ENCODE measurements around the gene PAX7. TPM values are rescaled to one million over a fixed set of nuclear protein-coding genes. Genes with fewer than 3 reads are reported as not detected.

PAX7 gene
- polyA plus RNA-seq, 1 donor from 2014 or later, result not detected

DNA sequence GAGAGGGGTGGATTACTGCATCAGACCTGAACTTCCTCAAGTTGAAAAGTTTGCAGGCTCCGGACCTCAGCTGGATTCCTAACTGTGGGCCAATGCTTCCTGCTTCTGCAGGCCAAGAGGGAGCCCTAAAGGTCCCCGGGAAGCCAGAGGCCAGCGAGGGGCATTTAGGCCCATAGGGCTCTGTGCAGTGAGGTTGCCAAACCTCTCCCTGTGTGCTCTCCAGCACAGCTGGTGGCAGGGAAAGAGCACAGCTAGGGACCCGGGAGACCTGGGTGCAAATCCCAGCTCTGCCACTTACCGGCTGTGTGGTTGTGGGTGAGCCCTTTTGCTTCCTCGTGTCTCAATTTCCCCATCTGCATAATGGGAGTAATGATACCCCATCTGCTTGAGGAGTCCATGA, 100.5 kb downstream of the PAX7 start:
- Histone ChIP-seq H4K20me1 (ENCODE audit: insufficient read depth) (no peaks in the 10 kb centered on the region), H3K36me3 (ENCODE audit: insufficient read depth, low read length) (no peaks in the 10 kb centered on the region), H3K9me3 (ENCODE audit: low read length) (no peaks in the 10 kb centered on the region), H3K4me3 (ENCODE audit: low read length) (no peak overlapping the region), H3K79me2 (replicated peaks; ENCODE audit: insufficient read depth, low read length) (no peaks in the 10 kb centered on the region), H3K4me2 (ENCODE audit: low read length) (no peak overlapping the region), H3K27me3 (ENCODE audit: insufficient read depth, low read depth, low read length) (no peaks in the 10 kb centered on the region), H3K9me2 (ENCODE audit: insufficient read depth, low read length) (no peaks in the 10 kb centered on the region), H2AFZ (ENCODE audit: low read depth, low read length) (no peak overlapping the region), H3K27ac (ENCODE audit: low read length) (no peak overlapping the region), H3F3A (ENCODE audit: insufficient read depth, low read length, poor library complexity, severe bottlenecking) (no peaks in the 10 kb centered on the region), H3K9ac (ENCODE audit: low read length) (no peak overlapping the region)
- TF ChIP-seq TAF1 (IDR thresholded peaks at IDR 0.05; ENCODE audit: low read depth) (no peak), EZH2 (IDR thresholded peaks at IDR 0.05; ENCODE audit: borderline replicate concordance, insufficient read depth, low read length, poor library complexity, severe bottlenecking) (no peak), SMC3 (conservative IDR thresholded peaks at IDR 0.05; ENCODE audit: poor library complexity) (no peak), MXI1 (conservative IDR thresholded peaks at IDR 0.05; ENCODE audit: poor library complexity, severe bottlenecking) (no peak), POLR2AphosphoS5 (IDR thresholded peaks at IDR 0.05) (no peak), RAD21 (conservative IDR thresholded peaks at IDR 0.05) (no peak), EP300 (conservative IDR thresholded peaks at IDR 0.05; ENCODE audit: poor library complexity, severe bottlenecking) (no peak)
- TF ChIP-seq, protein P1, sequence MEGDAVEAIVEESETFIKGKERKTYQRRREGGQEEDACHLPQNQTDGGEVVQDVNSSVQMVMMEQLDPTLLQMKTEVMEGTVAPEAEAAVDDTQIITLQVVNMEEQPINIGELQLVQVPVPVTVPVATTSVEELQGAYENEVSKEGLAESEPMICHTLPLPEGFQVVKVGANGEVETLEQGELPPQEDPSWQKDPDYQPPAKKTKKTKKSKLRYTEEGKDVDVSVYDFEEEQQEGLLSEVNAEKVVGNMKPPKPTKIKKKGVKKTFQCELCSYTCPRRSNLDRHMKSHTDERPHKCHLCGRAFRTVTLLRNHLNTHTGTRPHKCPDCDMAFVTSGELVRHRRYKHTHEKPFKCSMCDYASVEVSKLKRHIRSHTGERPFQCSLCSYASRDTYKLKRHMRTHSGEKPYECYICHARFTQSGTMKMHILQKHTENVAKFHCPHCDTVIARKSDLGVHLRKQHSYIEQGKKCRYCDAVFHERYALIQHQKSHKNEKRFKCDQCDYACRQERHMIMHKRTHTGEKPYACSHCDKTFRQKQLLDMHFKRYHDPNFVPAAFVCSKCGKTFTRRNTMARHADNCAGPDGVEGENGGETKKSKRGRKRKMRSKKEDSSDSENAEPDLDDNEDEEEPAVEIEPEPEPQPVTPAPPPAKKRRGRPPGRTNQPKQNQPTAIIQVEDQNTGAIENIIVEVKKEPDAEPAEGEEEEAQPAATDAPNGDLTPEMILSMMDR (IDR thresholded peaks at IDR 0.05; ENCODE audit: poor library complexity, severe bottlenecking), result no peak
- TF ChIP-seq, protein P2, sequence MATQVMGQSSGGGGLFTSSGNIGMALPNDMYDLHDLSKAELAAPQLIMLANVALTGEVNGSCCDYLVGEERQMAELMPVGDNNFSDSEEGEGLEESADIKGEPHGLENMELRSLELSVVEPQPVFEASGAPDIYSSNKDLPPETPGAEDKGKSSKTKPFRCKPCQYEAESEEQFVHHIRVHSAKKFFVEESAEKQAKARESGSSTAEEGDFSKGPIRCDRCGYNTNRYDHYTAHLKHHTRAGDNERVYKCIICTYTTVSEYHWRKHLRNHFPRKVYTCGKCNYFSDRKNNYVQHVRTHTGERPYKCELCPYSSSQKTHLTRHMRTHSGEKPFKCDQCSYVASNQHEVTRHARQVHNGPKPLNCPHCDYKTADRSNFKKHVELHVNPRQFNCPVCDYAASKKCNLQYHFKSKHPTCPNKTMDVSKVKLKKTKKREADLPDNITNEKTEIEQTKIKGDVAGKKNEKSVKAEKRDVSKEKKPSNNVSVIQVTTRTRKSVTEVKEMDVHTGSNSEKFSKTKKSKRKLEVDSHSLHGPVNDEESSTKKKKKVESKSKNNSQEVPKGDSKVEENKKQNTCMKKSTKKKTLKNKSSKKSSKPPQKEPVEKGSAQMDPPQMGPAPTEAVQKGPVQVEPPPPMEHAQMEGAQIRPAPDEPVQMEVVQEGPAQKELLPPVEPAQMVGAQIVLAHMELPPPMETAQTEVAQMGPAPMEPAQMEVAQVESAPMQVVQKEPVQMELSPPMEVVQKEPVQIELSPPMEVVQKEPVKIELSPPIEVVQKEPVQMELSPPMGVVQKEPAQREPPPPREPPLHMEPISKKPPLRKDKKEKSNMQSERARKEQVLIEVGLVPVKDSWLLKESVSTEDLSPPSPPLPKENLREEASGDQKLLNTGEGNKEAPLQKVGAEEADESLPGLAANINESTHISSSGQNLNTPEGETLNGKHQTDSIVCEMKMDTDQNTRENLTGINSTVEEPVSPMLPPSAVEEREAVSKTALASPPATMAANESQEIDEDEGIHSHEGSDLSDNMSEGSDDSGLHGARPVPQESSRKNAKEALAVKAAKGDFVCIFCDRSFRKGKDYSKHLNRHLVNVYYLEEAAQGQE (IDR thresholded peaks at IDR 0.05; ENCODE audit: borderline replicate concordance), result no peak

DNA sequence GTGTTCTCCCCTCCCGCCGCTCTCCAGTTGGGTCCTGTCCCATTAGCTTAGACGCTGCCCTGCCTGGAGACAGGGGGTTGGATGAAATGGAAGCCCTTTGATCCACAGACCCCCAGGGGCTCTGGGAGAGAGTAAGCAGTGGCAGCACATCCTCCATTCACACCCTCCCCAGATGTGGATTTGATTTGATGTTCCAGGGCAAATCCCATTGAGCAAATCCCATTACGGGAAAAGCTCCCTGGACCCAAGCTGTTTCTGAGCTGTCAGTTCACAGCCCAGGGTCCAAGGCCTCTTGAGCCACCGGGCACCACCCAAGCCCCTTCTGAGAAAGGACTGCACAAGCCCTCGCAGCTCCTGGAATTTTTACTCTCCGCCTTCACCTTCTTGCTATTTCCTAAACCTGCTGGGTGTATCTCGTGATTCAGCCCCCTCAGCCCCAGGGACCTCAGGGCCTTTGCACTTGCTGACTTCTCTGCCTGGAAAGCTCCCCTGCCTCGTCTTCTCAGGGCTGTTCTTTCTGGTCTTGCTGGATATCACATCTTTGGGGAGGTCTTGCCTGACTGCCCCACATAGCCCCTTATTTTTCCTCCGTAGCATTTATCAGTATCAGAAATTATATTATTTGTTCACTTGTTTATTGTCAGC, 101.1 kb downstream of the PAX7 start:
- no peaks in the 10 kb centered on the region for H3K36me3 ChIP-seq (ENCODE audit: insufficient read depth, low read length)
- no peaks in the 10 kb centered on the region for H3K27me3 ChIP-seq (ENCODE audit: insufficient read depth, low read depth, low read length)
- no peak overlapping the region for H3K9ac ChIP-seq (ENCODE audit: low read length)
- H3K9me3 ChIP-seq (ENCODE audit: low read length), result no peaks in the 10 kb centered on the region
- no peak overlapping the region for H2AFZ ChIP-seq (ENCODE audit: low read depth, low read length)
- no peaks in the 10 kb centered on the region for H3K79me2 ChIP-seq (replicated peaks; ENCODE audit: insufficient read depth, low read length)
- H3K9me2 ChIP-seq (ENCODE audit: insufficient read depth, low read length), result no peaks in the 10 kb centered on the region
- H4K20me1 ChIP-seq (ENCODE audit: insufficient read depth), result no peaks in the 10 kb centered on the region
- no peak overlapping the region for H3K4me3 ChIP-seq (ENCODE audit: low read length)
- no peak overlapping the region for H3K27ac ChIP-seq (ENCODE audit: low read length)
- no peak overlapping the region for H3K4me2 ChIP-seq (ENCODE audit: low read length)
- TF ChIP-seq POLR2AphosphoS5 (IDR thresholded peaks at IDR 0.05) (no peak), SMC3 (conservative IDR thresholded peaks at IDR 0.05; ENCODE audit: poor library complexity) (no peak), RAD21 (conservative IDR thresholded peaks at IDR 0.05) (no peak), EZH2 (IDR thresholded peaks at IDR 0.05; ENCODE audit: borderline replicate concordance, insufficient read depth, low read length, poor library complexity, severe bottlenecking) (no peak), MXI1 (conservative IDR thresholded peaks at IDR 0.05; ENCODE audit: poor library complexity, severe bottlenecking) (no peak), TAF1 (IDR thresholded peaks at IDR 0.05; ENCODE audit: low read depth) (no peak), EP300 (conservative IDR thresholded peaks at IDR 0.05; ENCODE audit: poor library complexity, severe bottlenecking) (no peak)
- TF ChIP-seq, protein P1 (IDR thresholded peaks at IDR 0.05; ENCODE audit: poor library complexity, severe bottlenecking), result no peak
- TF ChIP-seq, protein P2 (IDR thresholded peaks at IDR 0.05; ENCODE audit: borderline replicate concordance), result no peak
- H3F3A ChIP-seq (ENCODE audit: insufficient read depth, low read length, poor library complexity, severe bottlenecking), result no peaks in the 10 kb centered on the region
